HG03439 (cell line): Measurements from ENCODE around the gene GP1BA.

Experiments used
- ATAC-seq: cut with Tn5 transposase; IDR thresholded peaks from one replicate; pipeline ENCODE4 v1.9.1; 2021; ENCODE audit warnings: mild to moderate bottlenecking, moderate library complexity; ENCODE audit not compliant: unreplicated experiment

The GP1BA gene

DNA sequence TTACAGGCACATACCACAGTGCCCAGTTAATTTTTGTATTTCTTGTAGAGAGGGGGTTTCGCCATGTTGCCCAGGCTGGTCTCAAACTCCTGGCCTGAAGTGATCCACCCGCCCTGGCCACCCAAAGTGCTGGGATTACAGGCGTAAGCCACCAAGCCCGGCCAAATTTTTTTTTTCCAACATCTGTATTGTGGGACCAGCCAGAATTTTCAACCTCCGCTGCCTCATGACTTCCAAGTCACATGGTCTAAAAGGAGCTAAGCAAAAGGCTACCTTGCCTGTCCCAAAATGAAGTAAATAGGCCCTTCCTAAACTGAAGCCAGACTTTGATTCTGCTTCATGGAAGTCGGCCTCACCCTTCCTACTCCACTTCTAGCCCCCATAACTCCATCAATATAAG, 39.7 kb downstream of the GP1BA start:
- ATAC-seq: no peak

DNA sequence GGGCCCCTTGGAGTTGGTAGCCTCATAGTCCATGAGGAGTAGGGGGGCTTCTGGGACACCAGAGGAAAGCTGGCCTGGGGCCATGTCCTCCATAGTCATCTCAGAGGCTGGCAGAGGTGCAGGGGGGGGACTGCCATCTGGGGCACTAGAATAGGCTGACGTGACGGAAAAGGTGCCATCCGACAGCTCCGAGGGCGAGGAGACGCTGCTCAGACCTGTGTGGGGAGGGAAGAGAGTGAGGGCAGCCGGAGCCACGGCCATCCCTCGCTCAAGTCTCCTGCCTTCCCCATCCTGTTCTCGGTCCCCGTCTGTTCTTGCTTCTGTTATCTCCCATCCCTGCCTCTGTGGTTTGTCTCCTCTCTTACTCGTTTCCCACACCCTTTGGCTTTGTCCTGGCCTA, 40.2 kb downstream of the GP1BA start:
- ATAC-seq: no peak

DNA sequence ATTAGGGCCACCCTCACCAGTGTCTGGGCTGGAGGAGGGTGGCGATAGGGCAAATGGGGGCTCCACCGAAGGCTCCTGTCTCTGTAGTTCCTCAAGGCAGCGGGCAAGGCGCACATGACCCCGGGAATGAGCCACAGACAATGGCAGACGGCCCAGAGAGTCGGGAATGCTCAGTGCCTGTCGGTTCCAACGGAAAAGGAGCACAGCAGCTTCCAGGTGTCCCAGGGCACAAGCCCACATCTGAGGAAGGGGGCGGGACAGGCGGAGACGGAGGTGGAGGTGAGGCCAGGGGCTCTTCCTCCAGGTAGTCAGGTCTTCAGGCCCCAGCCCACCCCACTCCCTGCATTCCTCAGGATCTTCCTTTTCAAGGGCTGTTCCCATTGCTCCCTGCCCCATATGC, 40.7 kb downstream of the GP1BA start:
- no peak for ATAC-seq

DNA sequence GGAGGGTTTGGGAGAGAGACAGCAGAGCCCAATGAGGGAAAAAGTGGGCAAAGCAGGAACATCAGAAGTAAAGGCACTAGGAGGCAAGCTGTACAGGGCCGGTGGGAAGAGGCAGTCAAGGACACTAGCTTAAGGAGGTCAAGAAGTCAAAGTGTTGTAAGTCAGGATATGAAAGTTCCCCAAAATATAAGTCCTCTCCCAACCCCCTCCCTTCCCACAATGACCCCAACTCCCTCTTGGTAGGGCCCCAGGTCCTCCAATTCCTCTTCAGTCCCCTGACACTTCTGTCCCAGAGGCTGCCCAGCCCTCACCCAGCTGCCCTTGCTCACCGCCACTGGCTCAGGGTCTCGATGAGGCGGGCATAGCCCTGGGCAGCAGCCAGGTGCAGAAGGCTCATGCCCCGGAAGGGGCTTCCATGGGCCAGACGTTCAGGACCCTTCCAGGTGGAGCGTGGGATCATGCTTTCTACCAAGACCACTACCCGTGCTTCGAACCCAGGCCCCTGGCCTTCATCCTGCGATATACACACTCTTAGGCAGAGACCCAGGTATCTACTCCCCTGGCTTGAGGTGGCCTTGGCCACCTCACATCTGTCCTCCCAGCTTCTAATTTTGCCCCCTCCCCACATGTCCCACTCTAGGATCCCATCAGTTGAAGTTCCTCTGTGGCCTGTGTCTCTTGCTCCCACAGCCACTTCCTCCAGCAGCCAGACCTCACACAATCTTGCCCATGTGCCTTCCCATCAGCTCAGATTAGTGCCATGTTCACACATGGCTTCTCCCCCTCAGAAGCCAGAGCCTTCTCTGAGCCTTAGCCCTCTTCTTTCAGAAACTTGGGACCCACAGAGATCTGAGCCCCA, 41.4 kb downstream of the GP1BA start:
- ATAC-seq: no peak

DNA sequence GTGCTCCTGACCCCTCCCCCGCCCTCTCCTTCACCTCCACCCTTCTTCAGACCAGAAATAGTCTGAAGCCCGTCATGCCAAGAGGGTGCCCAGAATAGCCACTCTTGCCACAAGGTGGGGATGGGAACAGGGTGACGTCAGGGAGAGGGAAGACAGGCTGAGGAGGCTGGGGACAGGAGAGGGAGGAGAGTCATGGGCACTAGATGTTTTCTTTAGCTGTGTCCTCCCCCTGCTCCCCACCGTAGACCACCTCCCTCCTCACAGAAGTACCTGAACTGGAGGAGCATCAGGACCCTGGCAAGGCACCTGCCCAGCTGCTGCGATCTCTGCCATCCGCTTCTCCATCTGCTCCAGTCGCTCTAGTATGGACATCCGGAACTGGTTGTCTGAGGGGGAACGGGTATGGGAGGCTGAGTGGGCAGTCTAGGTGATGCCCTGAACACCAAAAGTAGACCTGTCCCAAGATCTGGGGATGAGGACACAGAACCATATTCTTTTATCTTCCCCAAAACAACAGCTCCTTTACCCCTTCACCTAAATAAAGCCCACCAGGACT, 42.1 kb downstream of the GP1BA start:
- no peak for ATAC-seq

DNA sequence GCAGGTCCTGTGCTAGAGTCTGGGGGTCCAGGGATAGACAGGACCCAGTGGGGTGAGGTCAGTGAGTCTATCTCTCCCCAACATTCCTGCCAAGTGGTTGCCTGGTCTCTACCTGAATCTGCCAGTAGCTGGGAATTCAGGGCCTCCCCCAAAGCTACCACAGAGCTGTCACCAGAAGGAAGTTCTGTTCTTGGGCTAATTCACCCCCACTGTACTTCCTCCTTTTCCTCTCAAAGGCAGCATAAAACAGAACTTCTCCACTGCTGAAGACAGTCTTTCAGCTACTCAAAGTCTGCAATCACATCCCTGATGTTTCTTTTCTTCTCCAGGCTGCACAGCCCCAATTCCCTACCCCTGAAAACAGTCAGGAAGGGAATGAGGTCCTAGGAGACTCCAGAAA, 46.6 kb downstream of the GP1BA start:
- no peak for ATAC-seq

DNA sequence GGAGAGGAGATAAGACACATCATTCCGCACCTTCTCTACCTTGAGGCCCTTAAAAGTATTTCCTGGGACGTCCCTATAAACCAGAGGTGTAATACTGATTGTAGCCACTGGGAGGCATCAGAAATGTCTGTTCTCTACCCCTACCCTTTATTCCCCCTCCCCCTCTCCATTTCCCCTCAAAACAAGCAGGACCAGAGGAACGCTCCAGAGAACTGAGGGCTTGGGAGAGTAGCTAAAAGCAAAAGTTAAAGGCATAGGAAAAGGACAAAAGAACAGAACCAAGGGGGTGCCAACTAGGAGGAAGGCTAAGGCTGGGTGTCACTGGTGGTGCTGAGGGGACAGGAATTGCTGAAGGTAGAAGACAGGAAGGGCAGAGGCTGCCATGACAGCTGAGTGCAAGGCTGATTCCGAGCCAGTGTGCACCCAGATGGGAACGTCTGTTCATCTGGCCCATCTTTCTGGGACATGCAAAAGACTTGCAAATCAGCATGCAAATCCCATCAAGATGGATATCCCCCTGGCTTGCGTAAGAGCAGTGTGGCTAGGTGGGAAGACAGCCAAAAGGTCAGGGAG, 48.7 kb downstream of the GP1BA start:
- ATAC-seq: no peak

DNA sequence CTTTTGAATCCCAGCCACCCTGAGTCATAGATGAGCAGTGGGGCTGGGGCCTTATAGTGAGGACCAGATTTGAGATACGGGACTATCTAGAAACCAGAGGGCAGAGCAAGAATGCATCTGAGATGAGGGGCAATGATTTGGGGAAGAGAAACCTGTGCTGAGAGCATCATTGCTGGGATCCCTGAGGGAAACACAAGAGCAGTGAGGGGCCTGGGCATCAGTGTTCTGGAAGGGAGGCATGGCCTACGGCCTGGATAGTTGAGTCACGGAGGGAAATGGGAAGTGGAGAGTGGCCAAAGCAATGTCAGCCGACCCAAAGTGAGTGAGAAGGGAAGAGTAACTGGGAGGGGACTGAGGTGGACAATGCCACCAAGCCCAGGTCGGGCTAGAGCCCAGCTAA, 50.2 kb downstream of the GP1BA start:
- no peak for ATAC-seq
